SHP77 (cell line): ENCODE results near the gene TMX1.

Source experiments
- DNase-seq, 2 experiments: peaks; one replicate each; lab custom pipeline; 2025; lab: John Stamatoyannopoulos, UW

Gene TMX1

GRCh38 chr14:51242545-51243490, 2.8 kb downstream of the TMX1 start:
- no peak for DNase-seq

DNA sequence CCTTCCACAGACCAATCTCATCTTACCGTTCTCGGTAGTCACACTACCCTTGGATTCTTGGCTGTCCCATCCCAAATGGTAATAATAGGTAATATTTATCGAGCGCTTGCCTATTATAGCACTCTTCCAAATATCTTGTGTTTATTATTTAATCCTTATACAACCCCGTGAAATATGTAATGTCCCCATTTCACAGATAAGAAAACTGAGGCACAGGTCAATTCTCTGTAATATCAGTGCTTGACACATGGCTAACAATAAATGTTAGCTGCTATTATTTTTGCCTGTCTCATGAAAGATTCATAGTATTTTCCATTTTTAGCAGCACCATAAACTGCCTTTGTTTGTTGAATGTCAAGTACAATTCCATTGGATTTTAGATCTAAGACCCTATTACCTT, 4.5 kb downstream of the TMX1 start:
- DNase-seq: no peak

DNA sequence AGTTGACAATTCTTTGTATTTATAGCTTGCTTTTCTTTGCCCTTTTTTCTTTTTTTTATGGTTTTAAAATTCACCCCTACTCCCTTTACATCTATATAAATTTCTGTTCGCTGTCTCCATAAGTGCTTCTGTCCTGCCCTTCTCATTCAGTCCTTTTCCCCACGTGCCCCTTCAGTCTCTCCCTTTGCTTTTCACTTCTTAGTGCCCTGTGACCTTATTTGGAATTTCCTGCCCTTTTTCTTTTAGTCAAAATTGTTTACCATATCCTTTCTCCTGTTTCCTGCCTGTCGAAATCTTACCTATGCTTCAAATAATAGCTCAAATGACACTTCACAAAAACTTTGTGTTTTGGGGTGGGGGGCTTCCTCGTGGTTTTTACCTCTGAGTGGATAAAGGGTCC, 6.0 kb downstream of the TMX1 start:
- no peak for DNase-seq

DNA sequence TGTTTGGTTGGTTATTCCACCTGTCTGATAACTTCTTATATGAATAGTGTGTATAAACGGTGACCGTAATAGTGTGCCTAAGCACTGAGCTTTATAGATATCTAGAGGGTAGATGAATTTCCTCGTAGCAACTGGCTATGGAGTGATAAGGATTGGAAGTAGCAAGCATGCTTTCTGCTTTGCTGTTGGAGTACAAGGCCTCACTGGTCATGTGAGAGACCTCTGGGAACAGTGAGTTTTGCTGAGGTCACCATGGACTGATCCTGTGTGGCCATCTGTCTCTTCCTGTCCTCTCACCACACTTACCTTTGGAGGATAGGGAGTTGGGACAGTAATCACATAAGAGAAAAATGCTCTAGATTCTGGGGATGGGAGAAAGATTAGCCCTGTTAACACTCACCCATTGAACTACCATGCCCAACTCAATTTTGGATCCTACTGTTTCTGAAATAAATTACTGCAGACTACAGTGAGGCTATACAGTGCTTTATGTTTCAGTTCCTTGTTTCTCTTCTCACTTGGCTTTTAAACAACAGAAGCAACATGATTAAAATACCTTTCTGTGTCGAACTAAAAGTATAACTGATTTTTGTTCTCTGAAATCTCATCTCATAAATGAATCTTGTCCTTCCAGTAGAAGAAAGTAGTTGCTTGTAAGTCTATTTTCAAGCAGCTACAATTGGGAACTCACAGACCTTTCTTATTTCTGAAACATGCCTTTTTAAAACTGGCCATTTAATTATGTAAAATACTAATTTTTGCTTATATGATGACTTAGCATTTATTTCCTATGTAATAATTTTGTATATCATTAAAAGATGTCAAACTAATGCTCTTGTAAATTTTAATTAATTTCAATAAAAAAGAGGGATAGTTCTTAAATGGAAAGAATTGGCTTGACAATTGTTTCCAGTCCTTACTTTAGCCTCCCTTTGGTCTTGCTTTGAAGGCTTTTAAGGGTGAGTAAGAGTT, 8.3 kb downstream of the TMX1 start:
- DNase-seq: no peak

GRCh38 chr14:51251486-51251885, 11.4 kb downstream of the TMX1 start:
- DNase-seq: no peak

GRCh38 chr14:51253880-51254279, 13.8 kb downstream of the TMX1 start:
- DNase-seq: no peak

DNA sequence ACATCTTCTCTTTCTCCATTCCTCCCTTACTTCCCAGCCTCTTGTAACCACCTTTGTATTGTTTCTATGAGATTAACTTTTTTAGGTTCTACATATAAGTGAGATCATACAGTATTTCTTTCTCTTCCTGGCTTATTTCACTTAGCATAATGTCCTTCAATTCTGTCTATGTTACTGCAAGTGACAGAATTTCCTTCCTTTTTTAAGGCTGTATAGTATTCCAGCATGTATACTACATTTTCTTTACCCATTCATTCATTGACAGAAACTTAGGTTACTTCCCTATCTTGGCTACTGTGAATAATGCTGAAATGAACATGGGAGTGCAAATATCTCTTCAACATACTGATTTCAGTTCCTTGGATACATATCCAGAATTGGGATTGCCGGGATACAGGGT, 18.2 kb downstream of the TMX1 start:
- DNase-seq: no peak

GRCh38 chr14:51258788-51259187, 18.7 kb downstream of the TMX1 start:
- no peak for DNase-seq

GRCh38 chr14:51260225-51260624, 20.2 kb downstream of the TMX1 start:
- no peak for DNase-seq

DNA sequence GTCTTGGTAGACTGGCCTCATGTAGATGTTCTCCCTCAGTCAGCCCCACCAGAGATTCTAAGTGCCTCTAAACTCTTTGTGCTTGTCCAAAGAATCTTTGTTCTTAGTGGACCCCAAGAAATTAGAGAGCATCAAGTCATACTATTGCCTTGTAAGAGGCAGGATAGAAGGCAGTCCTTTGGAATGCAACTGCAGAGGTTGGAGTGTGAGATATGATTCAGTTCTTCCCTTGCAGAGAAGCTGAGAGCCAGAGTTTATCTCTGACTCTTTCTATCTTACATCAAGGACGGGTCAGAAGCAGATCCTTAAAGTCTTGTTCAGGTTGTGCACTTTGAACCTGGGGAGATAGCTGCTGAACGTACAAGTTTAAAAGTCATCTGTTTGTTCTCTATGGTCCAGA, 21.1 kb downstream of the TMX1 start:
- DNase-seq: no peak

DNA sequence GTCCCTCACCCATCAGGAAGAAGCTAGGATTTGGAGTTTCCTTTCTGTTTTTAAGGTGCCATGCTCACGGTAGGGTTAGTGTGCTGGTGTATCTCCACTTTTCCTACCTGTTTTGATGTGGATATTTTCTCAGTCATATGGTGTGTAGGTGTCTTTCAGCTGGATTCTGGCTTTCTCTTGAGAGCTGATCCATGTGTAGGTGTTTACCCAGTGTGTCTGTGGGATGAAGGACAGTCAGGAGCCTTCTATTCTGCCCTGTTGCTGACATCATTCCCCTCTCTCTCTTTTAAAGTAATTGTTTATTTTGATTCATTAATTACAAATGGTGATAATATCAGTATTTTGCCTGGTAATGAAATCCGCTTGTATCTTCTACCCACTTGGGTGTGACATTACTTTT, 22.8 kb downstream of the TMX1 start:
- DNase-seq: no peak

DNA sequence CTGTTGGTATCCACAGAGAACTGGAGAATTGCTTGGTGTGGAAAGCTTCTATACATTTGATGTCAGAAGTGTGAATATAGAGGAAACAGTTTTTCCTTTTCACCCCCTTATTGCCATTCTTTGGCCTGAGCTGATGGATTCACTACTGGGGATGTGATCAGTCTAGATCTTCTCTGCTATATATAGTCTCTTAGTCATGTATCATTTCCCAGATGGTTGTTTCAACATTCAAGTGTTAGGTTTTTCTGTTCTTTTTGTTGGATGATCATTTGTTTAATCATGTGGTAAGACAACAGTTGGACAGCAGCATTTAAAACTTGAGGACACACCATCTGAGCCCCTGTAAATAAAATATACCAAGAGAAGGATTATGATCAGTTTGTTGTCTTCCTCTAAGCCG, 29.6 kb downstream of the TMX1 start:
- no peak for DNase-seq

DNA sequence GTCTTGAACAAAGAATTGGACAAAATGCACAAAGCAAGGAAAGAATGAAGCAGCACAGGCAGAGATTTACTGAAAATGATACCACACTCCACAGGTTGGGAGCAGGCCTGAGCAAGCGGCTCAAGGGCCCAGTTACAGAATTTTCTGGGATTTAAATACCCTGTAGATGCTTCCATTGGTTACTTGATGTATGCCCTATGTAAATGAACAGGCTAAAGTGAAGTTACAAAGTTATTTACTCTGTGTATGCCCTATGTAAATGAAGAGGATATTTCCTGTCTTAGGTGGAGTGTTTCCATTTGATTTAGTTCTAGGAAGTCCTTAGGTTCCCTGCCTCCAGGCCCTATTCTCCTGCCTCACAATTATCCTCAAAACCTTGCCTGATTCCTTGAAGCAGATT, 36.6 kb downstream of the TMX1 start:
- no peak for DNase-seq

- no peak for DNase-seq
Measured at GRCh38 chr14:51277753-51278415, 37.8 kb downstream of the TMX1 start.

DNA sequence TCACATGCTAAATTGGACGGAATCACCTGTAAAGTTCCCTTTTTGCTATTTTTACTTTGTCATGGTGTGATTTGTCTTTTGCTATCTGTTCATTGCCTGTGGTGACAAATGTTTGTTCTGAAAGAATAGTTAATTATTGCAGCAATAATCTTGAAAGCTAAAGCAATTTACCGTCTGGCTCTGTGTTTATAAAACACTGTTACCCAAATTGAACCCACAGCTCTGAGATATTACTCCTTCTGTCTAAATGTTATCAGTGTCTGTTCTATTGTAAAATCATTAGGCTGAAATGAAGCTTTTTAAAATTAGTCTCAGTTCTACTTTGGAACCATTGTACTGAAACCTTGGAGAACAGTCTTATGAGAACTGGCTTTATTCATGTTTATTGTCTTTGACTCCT, 42.5 kb downstream of the TMX1 start:
- no peak for DNase-seq

DNA sequence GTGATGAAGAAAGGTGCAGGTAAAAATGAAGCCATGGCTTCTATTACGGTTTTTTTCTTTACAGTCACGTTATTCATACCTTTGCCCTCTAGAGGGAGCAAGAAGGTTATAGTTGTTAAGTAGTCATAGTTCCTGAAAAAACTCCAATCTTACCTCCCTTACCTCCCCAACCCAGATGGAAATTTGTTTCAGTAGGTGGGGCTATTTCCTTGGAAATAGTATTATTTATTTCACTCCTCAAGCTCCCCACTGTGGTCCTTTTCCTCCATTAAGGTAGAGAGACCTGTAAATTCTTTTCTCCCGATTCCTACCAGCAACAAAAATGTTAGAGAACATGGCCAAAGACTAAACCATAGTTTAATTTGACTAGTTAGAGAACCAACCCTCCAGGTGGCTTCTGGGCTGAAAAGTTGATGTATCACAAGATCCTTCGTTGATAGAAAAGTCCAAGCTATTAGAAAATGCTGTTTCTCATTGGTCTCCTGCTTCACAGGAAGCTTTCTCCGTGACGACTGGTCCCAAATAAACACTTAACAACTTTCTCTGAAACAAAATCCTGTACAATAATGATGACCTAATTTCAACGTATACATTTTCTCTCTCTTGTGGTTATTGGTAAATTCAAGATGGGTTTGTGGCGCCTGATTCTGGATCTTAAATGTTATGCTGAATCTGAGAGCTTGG, 43.5 kb downstream of the TMX1 start:
- DNase-seq: peak; percentile 81

DNA sequence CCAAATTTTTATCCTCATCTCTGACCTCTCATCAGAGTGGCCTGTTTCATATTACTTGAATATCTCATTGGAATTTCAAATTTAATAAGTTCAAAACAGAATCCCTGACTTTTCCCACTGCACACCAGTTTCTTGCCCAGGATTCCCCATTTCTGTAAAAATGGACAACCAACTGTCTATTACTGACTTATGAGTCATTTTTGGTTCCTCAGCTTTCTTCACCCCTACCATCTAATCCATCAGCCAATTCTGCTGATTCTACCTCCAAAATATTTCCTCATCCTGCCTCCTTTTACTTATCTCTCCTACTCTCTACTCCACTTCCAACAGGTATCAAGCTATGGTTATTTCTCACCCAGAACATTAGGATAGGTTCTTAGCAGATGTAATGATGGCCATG, 44.2 kb downstream of the TMX1 start:
- DNase-seq: no peak

DNA sequence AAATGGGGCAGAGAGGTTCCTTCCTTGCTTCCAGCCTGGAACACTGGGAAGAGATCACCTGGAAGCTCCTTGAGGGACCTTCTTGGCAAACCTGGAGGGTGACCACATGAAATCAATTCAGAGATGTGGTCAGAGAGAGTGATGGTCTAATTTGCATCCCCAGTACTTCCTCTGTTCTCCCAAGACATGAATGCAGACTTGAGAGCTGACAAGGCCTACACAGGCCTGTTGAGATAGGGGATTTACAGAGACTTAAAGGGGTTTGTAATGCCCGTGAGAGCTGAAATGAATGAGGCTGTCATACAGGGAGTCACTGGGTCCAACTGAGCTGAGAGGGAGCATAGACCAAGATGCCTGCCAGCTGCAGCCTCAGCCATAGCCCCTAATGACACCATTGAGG, 45.1 kb downstream of the TMX1 start:
- DNase-seq: no peak

- no peak for DNase-seq
Measured at GRCh38 chr14:51289169-51289568, 49.1 kb downstream of the TMX1 start.

DNA sequence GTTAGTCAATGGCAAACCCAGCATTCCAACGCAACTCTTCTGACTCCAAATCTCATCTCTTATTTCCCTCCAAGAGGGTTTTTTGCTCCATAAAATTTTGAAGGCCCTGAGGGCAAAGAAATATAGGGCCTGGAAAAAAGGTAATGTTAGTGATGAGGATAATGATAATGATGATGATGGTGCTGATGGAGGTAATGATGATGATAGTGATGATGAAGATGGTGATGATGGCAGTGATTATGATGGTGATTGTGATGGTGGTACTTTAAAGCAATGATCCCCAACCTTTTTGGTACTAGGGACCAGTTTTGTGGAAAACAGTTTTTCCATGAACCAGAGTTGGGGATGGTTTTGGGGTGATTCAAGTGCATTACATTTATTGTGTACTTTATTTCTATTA, 50.1 kb downstream of the TMX1 start:
- DNase-seq: no peak

GRCh38 chr14:51291016-51291415, 51.0 kb downstream of the TMX1 start:
- DNase-seq: no peak
